HG03103 (cell line): ENCODE measurements around the gene PPFIA4.

Source experiments
- ATAC-seq: cut with Tn5 transposase; IDR thresholded peaks from one replicate; pipeline ENCODE4 v1.9.1; 2021; ENCODE audit warnings: low read depth; ENCODE audit not compliant: unreplicated experiment

The PPFIA4 gene

DNA sequence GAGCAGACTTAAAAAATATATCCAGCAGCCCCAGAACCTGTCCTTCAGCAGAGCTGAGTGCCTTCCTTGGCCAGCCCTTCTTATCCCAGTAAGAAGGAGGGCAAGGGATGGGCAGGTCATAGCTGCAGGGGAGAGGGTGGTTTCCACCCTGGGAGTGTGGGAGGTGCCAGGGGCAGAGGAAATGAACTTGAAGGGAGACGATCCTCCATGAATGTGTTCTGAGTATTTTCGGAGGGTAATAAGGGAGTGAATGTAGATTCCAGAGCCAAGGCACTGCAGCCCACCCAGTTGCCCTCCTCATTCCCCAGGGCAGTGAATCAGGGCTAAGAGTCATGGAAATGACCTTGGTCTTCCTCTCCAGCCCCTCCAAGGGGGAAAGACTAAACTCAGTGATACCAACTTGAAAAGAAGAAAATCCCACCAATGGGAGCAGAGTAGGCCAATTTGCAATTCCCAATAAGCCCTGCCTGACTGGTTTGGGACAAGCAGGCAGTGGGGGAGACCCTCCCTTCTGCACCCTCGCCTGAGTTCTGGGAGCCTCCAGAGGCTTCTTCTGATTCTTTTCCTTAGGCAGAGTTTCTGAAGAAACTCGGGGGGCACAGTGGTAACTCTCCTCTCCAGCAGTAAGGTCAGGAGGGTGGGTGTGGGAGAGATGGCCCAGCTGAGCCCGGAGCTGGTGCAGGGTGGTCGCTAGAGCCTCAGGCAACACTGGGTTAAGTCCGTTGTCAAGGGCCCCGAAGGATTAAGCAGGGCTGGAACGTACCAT, 55.4 kb downstream of the PPFIA4 start:
- ATAC-seq, result no peak

DNA sequence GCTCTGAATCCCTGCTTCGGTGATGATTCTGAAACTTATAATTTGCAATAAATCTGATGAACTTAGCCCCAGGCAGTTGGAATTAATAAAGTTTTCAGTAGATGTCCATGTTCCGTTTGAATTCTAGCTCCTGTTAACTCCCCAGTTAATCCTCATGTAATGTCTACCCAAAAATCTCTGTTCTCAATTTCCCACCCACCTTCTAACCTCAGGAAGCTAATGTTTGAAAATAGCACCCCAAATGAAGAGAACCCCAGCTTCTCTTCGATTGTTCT, 55.9 kb downstream of the PPFIA4 start:
- ATAC-seq, result no peak

DNA sequence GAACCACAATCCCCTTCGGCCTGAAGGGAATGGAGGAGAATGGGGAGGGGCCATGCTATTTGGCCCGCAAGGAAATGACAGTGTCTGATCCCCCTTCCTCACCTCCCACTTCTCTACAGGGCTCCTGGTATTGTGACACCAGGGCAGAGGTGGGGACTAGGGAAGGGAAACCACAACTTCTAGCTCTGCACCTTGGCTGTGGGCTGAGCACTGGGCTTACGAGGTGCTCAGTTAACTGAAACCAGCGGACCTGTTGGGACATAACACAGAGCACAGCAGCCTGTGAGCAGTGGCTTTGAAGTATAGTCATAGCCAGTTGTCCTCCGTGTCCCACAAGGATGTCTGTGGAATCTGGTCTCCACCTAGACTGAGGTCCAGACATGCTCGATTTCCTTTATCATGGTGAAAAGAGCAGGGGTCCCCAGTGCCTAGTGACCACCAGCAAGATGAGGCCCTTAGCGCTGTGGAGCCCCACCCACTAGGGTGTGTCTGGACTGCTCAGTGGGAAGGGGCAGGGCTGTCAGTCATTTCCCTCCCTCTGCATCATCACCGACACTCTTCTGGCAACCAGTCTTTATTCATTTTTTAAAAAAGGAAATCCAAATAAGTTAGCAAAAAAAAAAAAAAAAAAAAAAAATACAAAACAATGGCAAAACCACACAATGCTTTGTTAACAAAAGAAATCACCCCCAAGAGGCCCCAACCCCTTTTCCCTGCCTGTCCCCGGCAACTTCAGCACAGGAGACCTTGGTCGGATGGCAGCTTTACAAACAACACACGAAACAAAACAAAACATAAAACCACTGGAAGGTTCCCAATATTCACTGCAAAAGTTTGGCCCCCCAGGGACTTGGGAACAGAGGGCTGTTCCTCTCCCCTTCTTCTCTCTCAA, 56.5 kb downstream of the PPFIA4 start:
- ATAC-seq, result no peak

DNA sequence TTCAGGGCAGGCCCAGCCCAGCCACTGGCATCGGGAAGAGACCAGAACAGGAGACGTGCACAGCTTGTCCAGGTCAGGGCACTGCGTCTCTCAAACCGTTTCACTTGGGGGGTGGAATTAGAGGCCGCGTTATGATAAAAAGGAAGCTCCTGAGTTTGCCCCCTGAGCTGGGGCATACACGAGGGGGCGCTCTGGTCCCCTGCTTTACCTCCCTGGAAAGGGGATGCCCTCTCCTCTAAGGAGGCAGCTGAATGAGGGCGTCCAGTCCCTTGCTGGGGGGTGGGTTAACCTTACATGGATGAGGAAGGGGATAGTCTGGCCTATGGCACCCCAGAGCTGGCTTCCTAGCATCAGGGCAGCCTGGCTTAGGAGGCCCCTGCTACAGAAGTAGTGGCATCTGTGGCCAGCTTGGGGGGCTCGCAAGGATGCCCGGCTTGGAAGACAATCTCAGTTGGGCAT, 57.2 kb downstream of the PPFIA4 start:
- ATAC-seq, result no peak

DNA sequence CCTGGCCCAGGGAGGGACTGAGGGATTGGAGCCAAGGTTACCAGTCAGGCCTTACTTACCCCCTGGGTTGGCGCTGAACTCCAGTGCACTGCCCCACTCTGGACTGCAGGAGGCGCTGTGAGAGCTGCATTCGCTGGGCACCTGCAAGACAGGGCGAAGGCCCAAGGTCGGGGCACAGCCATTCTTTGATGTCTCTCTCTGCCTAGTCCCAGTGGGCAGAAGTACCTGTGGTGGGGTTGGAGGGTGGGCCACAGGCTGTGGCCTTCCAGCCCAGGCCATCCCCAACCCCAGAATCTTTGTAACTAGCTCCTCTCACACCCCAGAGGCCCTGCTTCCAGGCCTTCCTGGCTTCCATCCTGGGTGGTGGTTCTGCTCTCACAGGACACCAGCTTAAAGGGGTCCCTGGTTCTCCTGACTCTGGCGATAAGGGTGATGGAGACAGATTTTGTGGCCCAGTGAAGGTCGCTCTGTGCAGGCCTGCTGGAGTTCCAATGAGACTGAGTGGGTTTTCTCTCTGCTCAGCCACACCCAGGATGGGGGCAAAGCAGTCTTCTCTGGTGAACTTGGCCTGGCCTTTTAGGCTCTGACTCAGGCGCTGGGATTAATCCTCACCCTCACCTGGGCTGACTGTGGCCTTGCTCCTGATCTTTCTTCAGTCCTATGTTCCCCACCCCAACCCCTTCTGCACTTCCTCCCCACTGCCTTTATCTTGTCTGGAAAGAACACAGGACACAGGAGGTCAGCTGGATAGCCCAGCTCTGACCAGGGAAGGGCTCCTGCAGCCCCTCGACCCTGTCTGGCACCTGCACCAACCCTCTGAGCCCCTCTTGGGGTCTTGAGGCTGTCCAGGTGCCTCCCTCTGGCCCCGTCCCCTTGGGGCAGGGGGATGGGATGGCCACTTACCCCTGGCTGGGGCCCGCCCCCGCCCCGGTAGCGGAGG, 58.6 kb downstream of the PPFIA4 start:
- ATAC-seq, result no peak

DNA sequence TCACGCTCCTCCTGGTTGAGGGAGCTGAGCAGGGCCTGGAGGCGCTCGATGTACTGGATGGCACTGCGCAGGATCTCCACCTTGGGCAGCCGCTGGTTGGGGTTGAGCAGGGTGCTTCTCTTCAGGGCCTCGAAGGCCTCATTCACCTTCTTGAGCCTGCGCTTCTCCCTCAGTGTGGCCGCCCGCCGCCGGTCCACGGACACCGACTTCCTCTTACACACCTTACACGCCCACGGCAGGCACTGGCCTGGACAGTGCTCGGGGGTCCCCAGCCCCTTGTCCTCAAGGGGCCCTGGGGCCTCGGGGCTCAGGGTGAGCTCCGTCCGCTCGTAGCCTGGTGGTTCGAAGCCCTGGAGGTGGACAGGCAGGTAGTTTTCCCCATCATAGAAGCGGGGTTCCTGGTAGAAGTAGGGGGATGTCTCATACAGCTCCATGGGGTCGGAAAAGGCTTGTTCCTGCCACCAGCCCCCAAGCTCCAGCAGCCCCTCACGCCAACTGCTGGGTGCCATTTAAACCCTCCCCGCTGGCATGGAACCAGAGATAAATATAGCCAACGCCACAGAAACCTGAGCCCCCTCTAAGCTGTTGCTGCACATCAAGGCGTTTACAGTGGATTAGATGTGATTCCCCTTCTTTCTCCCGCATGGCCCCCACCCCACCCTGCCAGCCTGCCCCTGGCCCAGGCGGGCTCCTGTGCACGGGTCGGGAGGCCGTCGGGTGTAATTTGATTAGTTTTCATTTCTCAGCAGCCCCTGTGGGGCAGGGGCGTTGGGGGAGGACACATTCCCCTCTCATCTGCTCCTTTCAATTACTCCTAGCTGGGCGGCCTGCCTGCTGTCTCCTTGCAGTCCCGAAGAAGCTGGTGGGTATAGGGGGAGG, 59.5 kb downstream of the PPFIA4 start, which contains the start of gene MYOG:
MYOG (minus strand) TSS at position 485 of the 879 bp plus-strand sequence; CDS start at position 434, 51 bp downstream.
- no peak for ATAC-seq

DNA sequence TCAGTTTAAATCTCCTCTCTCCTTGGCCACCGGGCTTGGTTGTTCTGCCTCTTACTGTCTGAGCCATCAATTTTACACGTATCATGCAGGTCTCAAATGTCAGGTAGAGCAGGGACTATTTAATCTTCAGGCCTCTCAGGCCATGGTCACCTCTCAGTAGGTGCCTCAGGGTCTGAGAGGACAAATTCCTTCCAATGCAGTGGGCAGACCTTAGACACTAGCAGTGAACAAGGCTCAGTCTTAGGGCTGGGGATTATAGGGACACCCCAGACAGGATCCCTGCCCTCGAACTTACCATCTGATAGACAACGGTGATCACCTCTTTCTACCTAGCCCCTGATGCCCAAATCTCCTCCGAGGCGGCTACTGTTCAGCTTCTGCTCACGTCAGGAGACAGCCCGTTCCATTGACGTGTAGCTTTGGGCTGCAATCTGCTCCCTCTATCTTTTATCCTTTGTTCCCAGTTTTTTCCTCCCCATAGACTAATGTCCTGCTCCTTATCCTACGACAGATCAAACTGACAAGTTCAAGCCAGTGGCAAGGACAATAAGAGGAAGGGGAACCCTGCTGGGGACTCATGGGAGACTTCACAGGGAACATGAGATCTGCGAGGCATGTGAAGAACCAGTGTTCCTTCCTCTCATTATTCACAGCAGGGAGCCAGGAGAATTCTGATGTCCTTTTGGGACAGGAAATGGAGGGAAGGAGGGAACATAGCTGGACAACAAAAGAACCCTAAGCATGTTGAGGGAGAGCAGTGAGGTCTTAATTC, 60.9 kb downstream of the PPFIA4 start:
- ATAC-seq, result no peak

DNA sequence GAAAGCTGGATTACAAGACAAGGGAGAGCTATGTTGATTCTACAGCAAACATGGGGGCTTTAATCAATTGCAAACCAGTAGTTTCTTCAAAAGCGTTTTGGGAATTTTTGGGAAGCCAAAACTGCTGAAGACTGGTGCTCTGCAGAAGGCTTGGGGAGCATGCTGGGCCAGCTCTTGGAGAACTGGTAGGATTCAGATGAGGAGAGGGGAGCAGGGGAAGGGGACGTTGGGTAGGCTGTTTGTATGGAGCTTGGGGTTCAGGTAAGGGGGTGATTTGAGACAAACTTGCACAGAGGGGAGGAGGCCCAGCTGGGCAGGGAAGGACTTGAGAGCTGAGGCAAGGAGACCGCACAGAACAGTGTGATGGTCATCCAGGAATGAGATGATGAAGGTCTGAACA, 62.1 kb downstream of the PPFIA4 start:
- no peak for ATAC-seq

DNA sequence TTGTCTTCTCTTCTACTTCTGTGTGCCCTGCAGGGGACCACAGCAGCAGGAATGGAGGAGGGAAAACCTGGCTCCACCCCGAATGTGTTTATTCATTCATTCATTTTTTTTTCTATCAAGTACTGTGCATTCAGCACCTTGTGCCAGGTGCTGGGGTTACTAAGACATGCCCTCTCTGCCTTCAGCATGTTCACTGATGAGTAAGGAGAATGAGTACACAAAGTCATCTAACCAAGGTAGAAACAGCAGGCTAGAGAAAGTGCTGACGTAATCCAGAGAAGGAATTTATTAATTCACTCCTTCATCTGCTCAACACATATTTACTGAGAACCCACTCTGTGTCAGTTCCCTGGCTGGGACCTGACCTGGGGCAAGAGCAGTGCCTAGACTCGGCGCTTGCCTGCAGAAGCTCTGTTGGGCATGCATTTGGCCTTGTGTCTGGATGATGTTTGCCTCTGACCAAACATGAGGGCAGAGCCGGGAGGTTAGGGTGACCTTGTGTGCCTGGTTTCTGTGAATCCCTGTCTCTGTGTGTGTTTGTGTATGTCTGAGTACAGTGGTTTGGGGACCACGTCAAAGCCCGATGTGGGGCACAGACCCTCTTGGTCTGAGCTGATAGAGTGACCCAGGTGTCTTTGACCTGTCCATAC, 62.8 kb downstream of the PPFIA4 start:
- ATAC-seq, result no peak

DNA sequence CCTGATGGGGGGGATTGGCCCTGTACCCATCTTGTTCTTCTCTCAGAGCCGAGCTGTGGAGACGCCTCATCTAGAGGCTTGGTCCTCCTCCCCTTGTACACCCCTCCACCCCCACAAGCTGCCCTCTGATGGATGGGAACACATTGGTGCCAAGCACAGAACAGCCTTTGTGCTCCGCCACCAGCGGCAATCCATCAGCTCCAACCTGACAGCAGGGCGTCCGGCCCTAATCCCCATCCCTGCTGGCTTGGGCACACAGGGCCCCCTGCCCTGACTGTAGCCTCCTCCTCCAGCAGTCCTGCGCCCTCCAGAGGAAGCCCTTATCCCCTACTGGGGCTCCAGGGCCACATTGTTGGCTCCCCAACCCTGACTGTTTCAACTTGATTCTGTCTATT, 63.4 kb downstream of the PPFIA4 start:
- no peak for ATAC-seq

DNA sequence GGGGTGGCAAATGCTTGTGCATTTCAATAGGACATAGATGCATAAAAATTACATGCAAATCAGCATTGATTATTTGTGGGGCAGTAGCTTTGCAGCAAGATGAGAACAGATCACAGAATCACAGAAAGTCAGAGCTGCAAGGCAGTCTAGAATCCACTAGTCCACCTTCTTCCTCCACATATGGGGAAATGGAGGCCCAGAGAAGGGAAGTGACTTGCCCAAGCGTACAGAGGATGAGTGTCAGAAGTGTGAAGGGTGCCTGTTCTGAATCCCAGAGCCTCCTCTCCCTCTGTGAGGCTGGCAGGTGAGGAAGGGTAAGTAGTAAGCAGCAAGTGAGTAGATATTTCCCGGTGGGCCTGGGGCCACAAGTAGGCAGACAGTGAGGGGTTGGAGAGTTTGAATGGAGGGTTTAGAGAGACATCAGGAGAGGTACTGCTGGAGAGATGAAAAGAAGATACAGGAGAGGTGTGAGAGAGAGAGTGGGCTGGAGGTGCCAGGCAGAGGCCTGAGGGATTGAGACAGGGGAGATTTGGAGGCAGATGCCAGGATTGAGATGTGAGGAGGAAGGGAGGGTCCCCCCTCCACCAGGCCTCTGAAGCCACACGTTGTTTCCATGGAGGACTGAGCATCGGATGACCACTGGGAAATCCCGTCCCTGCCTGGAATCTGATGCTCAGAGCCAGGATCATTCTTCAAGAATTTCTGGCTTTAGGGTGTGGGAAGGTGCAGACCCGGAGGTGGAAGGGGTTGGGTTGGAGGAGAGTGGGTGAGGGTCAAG, 64.3 kb downstream of the PPFIA4 start:
- ATAC-seq, result no peak

DNA sequence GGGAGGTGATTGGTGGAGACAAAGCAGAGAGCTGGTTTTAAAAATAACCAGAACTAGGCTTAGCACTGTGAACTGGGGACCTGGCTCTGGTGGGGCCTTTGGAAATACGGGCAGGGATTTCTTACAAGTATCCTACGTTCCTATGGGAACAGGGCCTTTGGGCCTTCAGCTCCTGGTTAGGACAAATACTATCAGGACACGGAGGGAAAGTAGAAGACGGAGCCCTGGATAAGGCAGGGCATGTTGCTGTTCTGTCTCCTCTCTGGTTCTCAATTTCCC, 64.8 kb downstream of the PPFIA4 start:
- ATAC-seq, result no peak

DNA sequence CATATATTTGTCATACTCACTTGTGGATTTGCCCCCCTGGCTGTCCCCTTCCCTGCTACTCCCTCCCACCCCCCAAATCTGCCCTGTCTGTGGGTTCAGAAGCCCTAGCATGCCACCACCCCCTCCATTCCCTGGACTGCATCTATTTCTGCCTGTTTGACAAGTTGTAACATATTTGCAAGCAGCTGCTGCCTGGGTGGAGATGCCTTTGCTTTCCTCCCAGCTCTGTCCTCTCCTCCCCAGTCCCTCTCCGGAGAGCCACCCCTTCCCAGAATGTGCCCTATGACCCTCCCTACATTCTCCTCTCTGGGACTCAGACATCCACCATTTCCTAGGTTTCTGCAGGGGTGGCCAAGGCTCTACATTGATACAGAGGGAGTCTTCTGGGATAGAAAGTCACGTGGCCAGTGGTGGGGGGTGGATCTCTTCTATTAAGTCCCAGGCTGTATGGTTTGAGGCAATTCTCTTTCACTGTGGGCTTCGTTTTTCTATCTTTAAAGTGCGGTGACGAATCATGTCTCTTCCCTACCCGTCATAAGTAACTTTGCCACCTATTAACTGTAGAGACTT, 65.6 kb downstream of the PPFIA4 start:
- no peak for ATAC-seq

DNA sequence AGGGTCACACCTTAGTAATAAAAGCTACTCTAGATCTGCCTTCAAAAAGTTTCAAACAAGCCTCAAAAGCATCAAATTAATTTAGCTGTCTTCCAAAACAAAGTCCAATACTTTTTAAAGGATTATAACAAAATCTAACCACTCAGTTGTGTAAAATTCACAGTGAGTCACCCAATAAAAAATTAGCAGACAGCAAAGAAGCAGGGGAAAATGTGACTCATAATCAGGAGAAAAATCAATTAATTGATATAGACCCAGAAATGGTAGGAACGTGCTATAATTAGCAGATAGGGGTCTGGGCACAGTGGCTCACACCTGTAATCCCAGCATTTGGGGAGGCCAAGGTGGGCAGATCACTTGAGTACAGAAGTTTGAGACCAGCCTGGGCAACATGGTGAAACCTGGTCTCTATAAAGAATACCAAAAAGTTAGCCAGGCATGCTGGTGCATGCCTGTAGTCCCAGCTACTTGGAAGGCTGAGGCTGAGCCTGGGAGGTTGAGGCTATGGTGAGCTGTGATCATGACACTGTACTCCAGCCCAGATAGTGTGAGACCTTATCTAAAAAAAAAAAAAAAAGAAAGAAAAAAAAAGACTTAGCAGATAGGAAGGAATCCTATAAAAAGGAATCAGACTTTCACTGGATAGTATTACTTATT, 67.6 kb downstream of the PPFIA4 start:
- ATAC-seq, result no peak

DNA sequence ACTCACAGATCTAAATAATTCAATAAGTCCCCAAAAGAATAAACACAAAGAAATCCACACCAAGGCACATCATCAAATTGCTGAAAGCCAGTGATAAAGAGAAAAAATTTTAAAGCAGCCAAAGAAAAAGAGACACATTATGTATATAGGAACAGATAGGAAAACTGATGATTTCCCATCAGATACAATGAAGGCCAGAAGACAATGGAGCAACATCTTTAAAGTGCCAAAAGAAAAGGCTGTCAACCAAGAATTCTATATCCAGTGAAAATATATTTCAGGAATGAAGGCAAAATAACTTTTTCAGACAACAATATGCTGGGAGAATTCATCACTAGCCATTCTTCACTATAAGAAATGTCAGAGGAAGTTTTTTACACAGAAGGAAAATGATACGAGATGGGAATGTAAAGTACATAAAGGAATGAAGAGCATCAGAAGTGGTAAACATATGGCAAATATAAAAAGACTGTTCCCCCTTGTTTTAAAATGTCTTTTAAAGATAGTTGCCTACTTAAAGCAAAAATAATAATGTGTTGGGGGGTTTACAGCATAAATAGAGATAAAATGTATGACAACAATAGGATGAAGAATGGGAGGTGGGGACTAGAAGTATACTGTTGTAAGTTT, 68.9 kb downstream of the PPFIA4 start:
- ATAC-seq, result no peak

DNA sequence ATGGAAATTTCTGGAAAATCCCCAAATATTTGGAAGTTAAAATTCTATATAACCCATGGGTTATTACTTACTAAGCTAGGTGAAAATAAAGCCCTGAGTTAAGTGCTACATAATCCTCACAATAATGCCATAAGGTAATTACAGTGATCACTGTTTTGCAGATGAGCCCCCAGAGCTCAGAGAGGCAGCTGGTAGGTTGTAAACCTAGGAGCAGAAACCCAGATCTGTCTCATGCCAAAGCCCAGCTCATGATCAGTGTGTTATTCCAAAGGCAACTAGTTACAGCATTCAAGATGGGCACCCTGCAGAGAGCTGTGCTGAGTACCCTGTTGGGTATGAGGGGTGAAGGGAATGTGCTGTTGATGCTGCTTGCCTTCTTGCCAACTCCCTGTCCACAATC, 70.3 kb downstream of the PPFIA4 start:
- no peak for ATAC-seq

DNA sequence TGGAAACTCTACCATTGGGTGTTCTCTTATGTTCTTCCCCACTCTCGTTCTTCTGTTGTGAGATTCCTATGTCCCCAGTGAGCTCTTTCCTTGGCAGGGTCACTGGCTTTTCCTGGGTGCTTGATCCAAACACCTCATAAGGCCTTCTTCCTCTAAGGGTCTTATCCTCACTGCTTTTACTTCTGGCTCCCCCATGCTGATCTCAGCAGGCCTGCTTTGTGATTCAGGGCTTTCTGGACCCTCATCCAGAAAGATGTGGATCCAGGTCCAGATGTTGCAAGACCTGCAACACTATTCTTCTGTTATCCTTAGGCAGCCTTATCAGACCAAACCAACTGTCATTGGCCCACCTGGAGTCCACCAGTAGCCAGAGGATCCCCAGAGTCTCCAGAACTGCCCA, 70.7 kb downstream of the PPFIA4 start:
- no peak for ATAC-seq
